ENCODE measurements around the gene PIM3.

The PIM3 gene

GRCh38 chr22:49960159-49961004 lies at the start of gene PIM3:
Gene PIM3 (plus strand): TSS chr22:49960772. CDS start chr22:49960948, 176 bp downstream.
- in situ Hi-C loops (cut with MboI; ENCODE audit: low sequenced_read_pairs): no loop called here

GRCh38 chr22:49911881-49912625 lies 48.5 kb upstream of the PIM3 start:
- in situ Hi-C loops (cut with MboI; ENCODE audit: low sequenced_read_pairs): no loop called here

- in situ Hi-C loops (cut with MboI; ENCODE audit: low sequenced_read_pairs): no loop called here
Measured at GRCh38 chr22:49913026-49913425, 47.5 kb upstream of the PIM3 start.

GRCh38 chr22:49913446-49913845 lies 47.1 kb upstream of the PIM3 start:
- in situ Hi-C loops (cut with MboI; ENCODE audit: low sequenced_read_pairs): no loop called here

GRCh38 chr22:49914256-49914655 lies 46.3 kb upstream of the PIM3 start:
- in situ Hi-C loops (cut with MboI; ENCODE audit: low sequenced_read_pairs): no loop called here

GRCh38 chr22:49915610-49916009 lies 45.0 kb upstream of the PIM3 start:
- in situ Hi-C loops (cut with MboI; ENCODE audit: low sequenced_read_pairs): no loop called here

GRCh38 chr22:49916831-49917230 lies 43.7 kb upstream of the PIM3 start:
- in situ Hi-C loops (cut with MboI; ENCODE audit: low sequenced_read_pairs): no loop called here

GRCh38 chr22:49917974-49918910 lies 42.3 kb upstream of the PIM3 start, which contains the start of the genes ALG12 and CRELD2:
Gene ALG12 (minus strand): TSS chr22:49918438. CDS start chr22:49913765, 4,673 bp downstream.
Gene CRELD2 (plus strand): TSS chr22:49918634. CDS start chr22:49918770, 136 bp downstream.
- in situ Hi-C loops (cut with MboI; ENCODE audit: low sequenced_read_pairs): no loop called here

- in situ Hi-C loops (cut with MboI; ENCODE audit: low sequenced_read_pairs): no loop called here
Measured at GRCh38 chr22:49918911-49919881, 41.4 kb upstream of the PIM3 start.

GRCh38 chr22:49920859-49921258 lies 39.7 kb upstream of the PIM3 start:
- in situ Hi-C loops (cut with MboI; ENCODE audit: low sequenced_read_pairs): no loop called here

GRCh38 chr22:49921508-49922278 lies 38.9 kb upstream of the PIM3 start:
- in situ Hi-C loops (cut with MboI; ENCODE audit: low sequenced_read_pairs): no loop called here

- in situ Hi-C loops (cut with MboI; ENCODE audit: low sequenced_read_pairs): no loop called here
Measured at GRCh38 chr22:49922484-49922883, 38.1 kb upstream of the PIM3 start.

GRCh38 chr22:49922926-49923325 lies 37.6 kb upstream of the PIM3 start:
- in situ Hi-C loops (cut with MboI; ENCODE audit: low sequenced_read_pairs): no loop called here

GRCh38 chr22:49923445-49923844 lies 37.1 kb upstream of the PIM3 start:
- in situ Hi-C loops (cut with MboI; ENCODE audit: low sequenced_read_pairs): no loop called here

GRCh38 chr22:49924113-49924833 lies 36.3 kb upstream of the PIM3 start:
- in situ Hi-C loops (cut with MboI; ENCODE audit: low sequenced_read_pairs): no loop called here

- in situ Hi-C loops (cut with MboI; ENCODE audit: low sequenced_read_pairs): loop anchor here (25.0 kb wide), 1 partner anchor 287 kb away; the partner anchor contains the start of gene SELENOO
Measured at GRCh38 chr22:49925525-49926128, 34.9 kb upstream of the PIM3 start.

- in situ Hi-C loops (cut with MboI; ENCODE audit: low sequenced_read_pairs): loop anchor here (25.0 kb wide), 1 partner anchor 285 kb away; the partner anchor contains the start of gene SELENOO
Measured at GRCh38 chr22:49926916-49927315, 33.7 kb upstream of the PIM3 start.
